ENCODE measurements around the gene MYEOV. TPM values are rescaled to one million over a fixed set of nuclear protein-coding genes. Genes with fewer than 3 reads are reported as not detected.

The MYEOV gene
- total and polyA plus RNA-seq, 2 of the 8 experiments (the other 6 are each of a cell fraction or from before 2014, with no cell fraction given), result 0.44 to 0.67 TPM

- TF ChIP-seq CTCF (IDR thresholded peaks at IDR 0.05; ENCODE audit: control extremely low read depth in 1 of 3, insufficient read depth in 1 of 3, low read depth in 1 of 3, low read length in 3 of 3), result no peak
- no peak for TF ChIP-seq CREB1 (IDR thresholded peaks at IDR 0.05)
- no peak for TF ChIP-seq SIN3A (conservative IDR thresholded peaks at IDR 0.05 in 1 of 2, IDR thresholded peaks at IDR 0.05 in 1 of 2; ENCODE audit: low read depth in 1 of 2, low read length in 2 of 2)
- no peak for TF ChIP-seq SAP30 (IDR thresholded peaks at IDR 0.05; ENCODE audit: insufficient read depth, insufficient replicate concordance, low read length)
- no peak for TF ChIP-seq CHD1 (IDR thresholded peaks at IDR 0.05; ENCODE audit: low read depth, low read length)
- TF ChIP-seq SP1 (IDR thresholded peaks at IDR 0.05; ENCODE audit: low read depth, low read length), result no peak
- no peak for TF ChIP-seq KDM5A (IDR thresholded peaks at IDR 0.05; ENCODE audit: low read length)
- no peak for TF ChIP-seq RXRA (IDR thresholded peaks at IDR 0.05; ENCODE audit: insufficient read depth, low read depth, low read length)
Measured at GRCh38 chr11:69261116-69261515, 32.8 kb upstream of the MYEOV start (continued).

All from H1 (cell line).